ENCODE data around the gene ZNF791.

GRCh38 chr19:12670159-12670928 lies 59.6 kb downstream of the ZNF791 start:
- no peak for TF ChIP-seq CTCF (IDR thresholded peaks at IDR 0.05)
- no peak for TF ChIP-seq POLR2AphosphoS5 (IDR thresholded peaks at IDR 0.05)
- no peak for TF ChIP-seq POLR2A (IDR thresholded peaks at IDR 0.05)
- TF ChIP-seq EP300 (IDR thresholded peaks at IDR 0.05) = no peak

Data from upper lobe of left lung (tissue), 4 donors.